HG03354 (cell line): ENCODE measurements around the gene MKRN1.
"Not testable (repeated sequence)": the region's sequence is repeated elsewhere in the genome, so short reads cannot be mapped to it uniquely, and the experiment has no call there.

Experiments
- ATAC-seq: cut with Tn5 transposase; IDR thresholded peaks from one replicate; pipeline ENCODE4 v1.9.1; 2021; ENCODE audit warnings: mild to moderate bottlenecking; ENCODE audit not compliant: unreplicated experiment, poor library complexity, severe bottlenecking

The MKRN1 gene

GRCh38 chr7:140479062-140479738 lies at the start of gene MKRN1:
Gene MKRN1 (minus strand): TSS chr7:140479505. CDS start chr7:140479344, 161 bp downstream.
- peak; percentile 95 for ATAC-seq

GRCh38 chr7:140526787-140527664 lies 47.7 kb upstream of the MKRN1 start:
- ATAC-seq, result no peak

GRCh38 chr7:140526214-140526613 lies 46.9 kb upstream of the MKRN1 start:
- no peak for ATAC-seq

- ATAC-seq, result no peak
Observed at GRCh38 chr7:140525743-140526142, 46.4 kb upstream of the MKRN1 start.

GRCh38 chr7:140521421-140521820 lies 42.1 kb upstream of the MKRN1 start:
- ATAC-seq, result no peak

- ATAC-seq, result no peak
Observed at GRCh38 chr7:140519007-140519399, 39.7 kb upstream of the MKRN1 start.

- no peak for ATAC-seq
Observed at GRCh38 chr7:140518370-140519006, 39.2 kb upstream of the MKRN1 start.

GRCh38 chr7:140517546-140518369 lies 38.5 kb upstream of the MKRN1 start:
- peak; percentile 54 for ATAC-seq

- ATAC-seq, result no peak
Observed at GRCh38 chr7:140512317-140513000, 33.2 kb upstream of the MKRN1 start.

GRCh38 chr7:140509789-140510188 lies 30.5 kb upstream of the MKRN1 start:
- no peak for ATAC-seq

GRCh38 chr7:140507556-140507955 lies 28.3 kb upstream of the MKRN1 start:
- not testable (repeated sequence) for ATAC-seq

- ATAC-seq, result no peak
Observed at GRCh38 chr7:140506788-140507464, 27.6 kb upstream of the MKRN1 start.

GRCh38 chr7:140501966-140502365 lies 22.7 kb upstream of the MKRN1 start:
- ATAC-seq, result no peak

GRCh38 chr7:140497807-140498206 lies 18.5 kb upstream of the MKRN1 start:
- not testable (repeated sequence) for ATAC-seq

GRCh38 chr7:140497241-140497769 lies 18.0 kb upstream of the MKRN1 start:
- ATAC-seq, result no peak

GRCh38 chr7:140495514-140496097 lies 16.3 kb upstream of the MKRN1 start:
- no peak for ATAC-seq

- no peak for ATAC-seq
Observed at GRCh38 chr7:140494867-140495266, 15.6 kb upstream of the MKRN1 start.

- no peak for ATAC-seq
Observed at GRCh38 chr7:140489026-140489359, 9.7 kb upstream of the MKRN1 start.
